Endodermal cell (in vitro differentiated cells): ENCODE measurements around the gene CGB1. TPM values are rescaled to one million over a fixed set of nuclear protein-coding genes. Genes with fewer than 3 reads are reported as not detected.
"Not testable (repeated sequence)": the region's sequence is repeated elsewhere in the genome, so short reads cannot be mapped to it uniquely, and the experiment has no call there.

Experiments
- DNase-seq: peaks from one replicate; pipeline ENCODE4 v3.0.0-alpha.2; 2017
- H3K27ac ChIP-seq: 2 replicates; pipeline ENCODE4 v1.5.1; 2013; ENCODE audit warnings: mild to moderate bottlenecking, low read depth, low read length, moderate library complexity
- H3K27me3 ChIP-seq: 2 replicates; pipeline ENCODE4 v1.6.1; 2013; ENCODE audit warnings: mild to moderate bottlenecking, low read length, moderate library complexity; ENCODE audit not compliant: insufficient read depth, control insufficient read depth, poor library complexity, severe bottlenecking
- H3K36me3 ChIP-seq: 2 replicates; pipeline ENCODE4 v1.7.0; 2013; ENCODE audit warnings: mild to moderate bottlenecking, low read length, moderate library complexity; ENCODE audit not compliant: control insufficient read depth, insufficient read depth
- H3K4me1 ChIP-seq: one replicate; pipeline ENCODE4 v1.7.0; 2013; ENCODE audit warnings: low read length; ENCODE audit not compliant: control insufficient read depth, insufficient read depth
- H3K4me3 ChIP-seq: 2 replicates; pipeline ENCODE4 v1.5.1; 2013; ENCODE audit warnings: mild to moderate bottlenecking, low read length, moderate library complexity
- H3K9ac ChIP-seq: 2 replicates; pipeline ENCODE4 v1.6.1; 2013; ENCODE audit warnings: mild to moderate bottlenecking, low read length, moderate library complexity; ENCODE audit not compliant: poor library complexity, severe bottlenecking; ENCODE audit errors: extremely low read depth
- H3K9me3 ChIP-seq: 2 replicates; pipeline ENCODE4 v1.6.1; 2013; ENCODE audit warnings: mild to moderate bottlenecking, low read length, moderate library complexity; ENCODE audit not compliant: control insufficient read depth
- H3K27ac Mint-ChIP-seq: 2 replicates; pipeline ENCODE4 v1.8.0; 2020; ENCODE audit warnings: mixed read lengths
- H3K27me3 Mint-ChIP-seq: 2 replicates; pipeline ENCODE4 v1.8.0; 2021; ENCODE audit warnings: mild to moderate bottlenecking, mixed read lengths; ENCODE audit not compliant: insufficient read depth
- H3K36me3 Mint-ChIP-seq: 2 replicates; pipeline ENCODE4 v1.8.0; 2020; ENCODE audit warnings: low read depth, mixed read lengths
- H3K4me1 Mint-ChIP-seq: 2 replicates; pipeline ENCODE4 v1.8.0; 2020; ENCODE audit warnings: mixed read lengths
- H3K4me3 Mint-ChIP-seq: 2 replicates; pipeline ENCODE4 v1.8.0; 2020; ENCODE audit warnings: mild to moderate bottlenecking, moderate library complexity, mixed read lengths
- H3K9me3 Mint-ChIP-seq: 2 replicates; pipeline ENCODE4 v1.8.0; 2020; ENCODE audit warnings: mild to moderate bottlenecking, mixed read lengths
- WGBS, 2 experiments: methylation state at CpG; one replicate each; pipeline versions ENCODE4 v1.1.5 to v1.1.7; 2013; ENCODE audit warnings: missing lambda C conversion rate in 2 of 2, mixed read lengths in 1 of 2; ENCODE audit not compliant: insufficient coverage in 1 of 2, insufficient read length in 1 of 2; 5-methylcytosine and 5-hydroxymethylcytosine counted together
- total RNA-seq, 2 donors: library from RNA; stranded (reverse); fragmentation: NEBNext Ultra II Directional in 1 of 2; extraction: Animal tissue kit (Norgen Biotek cat#: 25700) in 1 of 2; gene quantifications; 2 replicates in 1 of 2; 3 replicates in 1 of 2; pipeline ENCODE4 v1.2.1, GENCODE V29; 2021
- TF ChIP-seq, protein P1 (sequence below): fragments of 200-600 bp; sonication (generic); conservative IDR thresholded peaks from 2 replicates; pipeline ENCODE4 v1.5.0; 2021; ENCODE audit warnings: antibody characterized with exemption, mild to moderate bottlenecking

The CGB1 gene
- total RNA-seq, 2 donors from 2014 or later = not detected

DNA sequence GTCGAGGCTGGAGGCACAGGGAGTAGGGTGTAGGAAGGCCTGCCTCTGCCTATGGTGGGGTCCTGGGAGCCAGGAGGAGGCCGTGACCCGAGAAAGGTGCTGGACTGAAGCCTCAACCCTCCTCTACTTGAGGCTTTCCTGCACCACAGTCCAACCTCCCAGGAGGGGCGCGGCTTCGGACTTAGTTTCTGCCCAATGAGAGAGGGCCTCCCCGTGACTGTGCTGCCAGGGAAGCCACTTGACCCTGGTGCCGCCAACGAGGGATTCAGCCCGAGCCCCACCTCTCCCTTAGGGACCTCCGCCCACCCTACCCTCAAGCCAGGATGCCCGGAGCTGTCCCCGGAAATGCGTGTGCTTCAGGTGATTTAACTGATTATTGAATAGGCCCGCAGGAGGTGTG, 12.5 kb downstream of the CGB1 start, which contains the start of gene CGB3:
CGB3 (minus strand) TSS at position 101 of the 400 bp plus-strand sequence. CDS start 362 bp downstream, outside the sequence.
- DNase-seq, H3K4me1 ChIP-seq, H3K9ac ChIP-seq, H3K4me3 Mint-ChIP-seq, H3K27ac ChIP-seq, H3K9me3 ChIP-seq, H3K4me3 ChIP-seq, H3K9me3 Mint-ChIP-seq, H3K36me3 Mint-ChIP-seq, H3K27ac Mint-ChIP-seq, H3K36me3 ChIP-seq, H3K27me3 ChIP-seq, H3K4me1 Mint-ChIP-seq: not testable (repeated sequence)
- peaks cover 36% of the 10 kb centered on the region for H3K27me3 Mint-ChIP-seq
- WGBS, 2 experiments = 65 to 77% methylated on average over 4 to 13 of the region's 15 CpGs

DNA sequence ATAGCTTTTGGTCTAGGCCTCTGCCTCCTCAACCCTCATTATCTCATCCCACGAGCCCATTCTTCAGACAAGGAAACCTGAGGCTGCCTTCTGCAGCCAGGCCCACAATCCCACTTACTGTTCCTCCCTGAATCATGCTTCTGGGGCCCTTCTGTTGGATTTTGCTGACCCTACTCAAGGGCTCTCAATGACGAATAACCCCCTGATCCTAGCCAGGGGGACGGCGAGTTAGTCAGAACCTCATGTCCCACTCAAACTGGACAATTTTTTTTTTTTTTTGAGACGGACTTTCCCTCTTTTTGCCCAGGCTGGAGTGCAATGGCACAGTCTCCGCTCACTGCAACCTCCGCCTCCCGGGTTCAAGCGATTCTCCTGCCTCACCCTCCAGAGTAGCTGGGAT, 14.6 kb downstream of the CGB1 start:
- Histone ChIP-seq H3K9me3 (no peaks in the 10 kb centered on the region), H3K27me3 (peaks cover 12% of the 10 kb centered on the region), H3K4me1 (no peaks in the 10 kb centered on the region), H3K4me3 (no peak overlapping the region), H3K36me3 (no peaks in the 10 kb centered on the region), H3K27ac (no peak overlapping the region), H3K9ac (no peak overlapping the region)
- Mint-ChIP-seq H3K4me3 (no peak overlapping the region), H3K36me3 (no peaks in the 10 kb centered on the region), H3K4me1 (peaks cover 7% of the 10 kb centered on the region), H3K9me3 (no peaks in the 10 kb centered on the region), H3K27me3 (peaks cover 49% of the 10 kb centered on the region), H3K27ac (no peak overlapping the region)
- WGBS, 2 experiments = 90 to 94% methylated on average over 7 to 9 of the region's 9 CpGs
- TF ChIP-seq, protein P1, sequence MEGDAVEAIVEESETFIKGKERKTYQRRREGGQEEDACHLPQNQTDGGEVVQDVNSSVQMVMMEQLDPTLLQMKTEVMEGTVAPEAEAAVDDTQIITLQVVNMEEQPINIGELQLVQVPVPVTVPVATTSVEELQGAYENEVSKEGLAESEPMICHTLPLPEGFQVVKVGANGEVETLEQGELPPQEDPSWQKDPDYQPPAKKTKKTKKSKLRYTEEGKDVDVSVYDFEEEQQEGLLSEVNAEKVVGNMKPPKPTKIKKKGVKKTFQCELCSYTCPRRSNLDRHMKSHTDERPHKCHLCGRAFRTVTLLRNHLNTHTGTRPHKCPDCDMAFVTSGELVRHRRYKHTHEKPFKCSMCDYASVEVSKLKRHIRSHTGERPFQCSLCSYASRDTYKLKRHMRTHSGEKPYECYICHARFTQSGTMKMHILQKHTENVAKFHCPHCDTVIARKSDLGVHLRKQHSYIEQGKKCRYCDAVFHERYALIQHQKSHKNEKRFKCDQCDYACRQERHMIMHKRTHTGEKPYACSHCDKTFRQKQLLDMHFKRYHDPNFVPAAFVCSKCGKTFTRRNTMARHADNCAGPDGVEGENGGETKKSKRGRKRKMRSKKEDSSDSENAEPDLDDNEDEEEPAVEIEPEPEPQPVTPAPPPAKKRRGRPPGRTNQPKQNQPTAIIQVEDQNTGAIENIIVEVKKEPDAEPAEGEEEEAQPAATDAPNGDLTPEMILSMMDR = no peak
- no peak for DNase-seq

DNA sequence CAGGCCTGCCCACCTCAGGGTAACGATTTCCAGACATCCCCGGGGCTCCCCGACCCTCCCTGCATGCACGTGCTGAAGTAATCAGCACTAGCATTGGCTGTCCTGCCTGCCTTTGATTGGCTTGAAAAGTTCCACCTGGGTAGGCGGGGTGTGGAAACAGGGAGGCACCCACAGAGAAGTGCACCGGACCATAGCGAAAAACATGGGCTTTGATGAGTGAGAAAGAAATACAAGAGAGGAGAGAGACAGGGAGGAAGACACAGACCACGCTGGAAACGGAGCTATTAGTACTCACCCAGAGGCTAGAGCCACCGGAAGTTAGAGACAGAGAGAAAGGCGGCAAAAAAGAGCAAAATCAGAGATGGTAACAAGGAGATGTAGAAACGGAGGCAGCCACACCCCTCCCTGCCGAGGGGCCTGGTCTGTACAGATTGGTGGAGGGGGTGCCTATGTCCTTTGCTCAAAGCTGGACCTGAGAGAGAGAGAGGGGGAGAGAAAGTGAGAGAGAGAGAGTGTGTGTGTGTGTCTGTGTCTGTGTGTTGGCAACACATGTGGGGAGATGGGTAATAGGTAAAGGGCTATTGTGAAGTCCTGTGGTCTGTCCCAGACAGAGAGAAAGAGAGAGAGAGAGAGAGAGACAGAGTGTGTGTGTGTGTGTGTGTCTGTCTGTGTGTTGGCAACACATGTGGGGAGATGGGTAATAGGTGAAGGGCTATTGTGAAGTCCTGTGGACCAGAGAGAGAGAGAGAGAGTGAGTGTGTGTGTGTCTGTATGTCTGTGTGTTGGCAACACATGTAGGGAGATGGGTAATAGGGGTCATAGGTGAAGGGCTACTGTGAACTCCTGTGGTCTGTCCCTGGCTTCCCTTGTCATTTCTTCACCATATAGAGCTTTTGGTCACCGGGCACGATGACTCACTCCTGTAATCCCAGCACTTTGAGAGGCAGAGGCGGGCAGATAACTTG, 15.5 kb downstream of the CGB1 start:
- Histone ChIP-seq H3K9ac (no peak overlapping the region), H3K36me3 (no peaks in the 10 kb centered on the region), H3K27me3 (peaks cover 12% of the 10 kb centered on the region), H3K9me3 (no peaks in the 10 kb centered on the region), H3K4me3 (no peak overlapping the region), H3K4me1 (no peaks in the 10 kb centered on the region), H3K27ac (no peak overlapping the region)
- 77% methylated on average over 13 to 16 of the region's 16 CpGs for WGBS, 2 experiments
- no peak for DNase-seq
- Mint-ChIP-seq H3K27ac (no peak overlapping the region), H3K36me3 (no peaks in the 10 kb centered on the region), H3K9me3 (no peaks in the 10 kb centered on the region), H3K4me1 (peaks cover 7% of the 10 kb centered on the region), H3K4me3 (no peak overlapping the region), H3K27me3 (peaks cover 49% of the 10 kb centered on the region)
- TF ChIP-seq, protein P1 = no peak
